DND-41 (cell line): ENCODE data around the gene HTRA1.

Experiments
- ATAC-seq: fragments of 200-7000 bp; cut with Tn5 transposase; 3 replicates; pipeline ENCODE4 v1.9.1; 2021; ENCODE audit warnings: low read depth; ENCODE audit not compliant: insufficient read depth
- DNase-seq: peaks from one replicate; pipeline ENCODE4 v3.0.0-alpha.2; 2020
- H2AFZ ChIP-seq: 2 replicates; pipeline ENCODE4 v1.6.0; 2012; ENCODE audit warnings: low read depth, low read length
- H3K27ac ChIP-seq: 2 replicates; pipeline ENCODE4 v1.5.1; 2012; ENCODE audit warnings: low read length, inconsistent platforms
- H3K27me3 ChIP-seq: fragments of 200-600 bp; sonication (generic); 2 replicates; pipeline ENCODE4 v1.6.0; 2012; ENCODE audit warnings: low read length, mild to moderate bottlenecking, inconsistent platforms; ENCODE audit not compliant: insufficient read depth, poor library complexity
- H3K36me3 ChIP-seq: 2 replicates; pipeline ENCODE4 v1.5.1; 2012; ENCODE audit warnings: low read length, inconsistent platforms; ENCODE audit not compliant: insufficient read depth
- H3K4me1 ChIP-seq: 2 replicates; pipeline ENCODE4 v1.5.1; 2012; ENCODE audit warnings: mild to moderate bottlenecking, low read length; ENCODE audit not compliant: insufficient read depth
- H3K4me2 ChIP-seq: 2 replicates; pipeline ENCODE4 v1.6.0; 2012; ENCODE audit warnings: mild to moderate bottlenecking, moderate library complexity, low read length, inconsistent platforms; ENCODE audit not compliant: insufficient read depth
- H3K4me3 ChIP-seq, 2 experiments: fragments of 200-600 bp in 1 of 2; shearing (Covaris generic) in 1 of 2; 2 replicates each; pipeline ENCODE4 v1.5.1; 2012 to 2016; ENCODE audit warnings: inconsistent platforms in 2 of 2, low read length in 2 of 2, mild to moderate bottlenecking in 2 of 2, low read depth in 1 of 2, moderate library complexity in 1 of 2
- H3K79me2 ChIP-seq: 2 replicates; pipeline ENCODE4 v1.6.0; 2012; ENCODE audit warnings: low read length, inconsistent platforms; ENCODE audit not compliant: insufficient read depth
- H3K9ac ChIP-seq: 2 replicates; pipeline ENCODE4 v1.6.0; 2012; ENCODE audit warnings: low read depth, mild to moderate bottlenecking, inconsistent platforms, low read length, moderate library complexity
- H3K9me3 ChIP-seq: 2 replicates; pipeline ENCODE4 v1.5.1; 2012; ENCODE audit warnings: low read length, moderate library complexity, mild to moderate bottlenecking, inconsistent platforms; ENCODE audit not compliant: insufficient read depth, severe bottlenecking
- H4K20me1 ChIP-seq: 2 replicates; pipeline ENCODE4 v1.6.0; 2012; ENCODE audit warnings: low read length; ENCODE audit not compliant: insufficient read depth
- CTCF ChIP-seq: IDR thresholded peaks from 2 replicates; pipeline ENCODE4 v1.5.1; 2012; ENCODE audit warnings: borderline replicate concordance, low read length, moderate library complexity, mild to moderate bottlenecking; ENCODE audit not compliant: poor library complexity, severe bottlenecking; ENCODE audit errors: extremely low read depth
- EZH2 ChIP-seq: IDR thresholded peaks from 3 replicates; pipeline ENCODE4 v1.6.1; 2012; ENCODE audit warnings: borderline replicate concordance, low read depth, mild to moderate bottlenecking, moderate library complexity, low read length, inconsistent platforms; ENCODE audit not compliant: severe bottlenecking

The HTRA1 gene

DNA sequence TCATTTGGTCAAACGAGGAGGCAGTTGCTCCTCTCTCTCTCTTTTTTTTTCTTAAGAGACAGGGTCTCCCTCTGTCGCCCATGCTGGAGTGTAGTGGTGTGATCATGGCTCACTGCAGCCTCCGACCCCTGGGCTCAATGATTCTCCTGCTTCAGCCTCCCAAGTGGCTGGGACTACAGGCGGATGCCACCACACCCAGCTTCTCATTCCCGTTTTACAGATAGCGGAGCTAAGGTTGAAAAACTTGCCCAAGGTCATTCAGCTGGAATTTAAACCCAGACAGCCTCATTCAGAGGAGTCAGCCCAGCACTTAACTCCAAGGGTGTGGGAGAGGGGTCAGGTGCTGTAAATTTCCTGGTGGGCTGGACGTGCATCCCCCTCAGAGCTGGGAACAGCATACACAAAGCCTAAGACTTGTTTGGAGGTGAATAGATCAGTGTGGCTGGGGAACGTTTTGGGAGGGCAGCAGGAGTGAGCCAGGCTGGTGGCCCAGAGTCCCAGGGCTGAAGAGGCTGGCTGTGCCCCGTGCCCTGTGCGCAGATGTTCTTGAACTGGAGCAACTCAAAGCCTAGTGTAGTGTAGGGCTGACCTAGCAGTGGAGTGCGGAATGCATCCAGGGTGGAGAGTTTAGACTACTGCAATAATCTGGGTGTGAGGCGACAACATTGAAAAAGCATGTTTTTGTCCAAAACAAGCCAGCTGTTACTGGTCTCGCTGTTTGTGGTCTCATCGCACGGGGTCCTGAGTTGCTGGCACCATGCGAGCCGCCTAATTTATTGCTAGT is 2.3 kb downstream of the HTRA1 start:
- Histone ChIP-seq H3K9me3 (no peaks in the 10 kb centered on the region), H4K20me1 (no peaks in the 10 kb centered on the region), H3K4me3 (no peak overlapping the region), H3K27me3 (peaks cover 3% of the 10 kb centered on the region), H3K36me3 (no peaks in the 10 kb centered on the region), H2AFZ (no peak overlapping the region), H3K27ac (no peak overlapping the region), H3K4me2 (no peak overlapping the region), H3K9ac (no peak overlapping the region), H3K4me1 (no peaks in the 10 kb centered on the region), H3K79me2 (no peaks in the 10 kb centered on the region)
- ATAC-seq (no peak), DNase-seq (no peak)
- TF ChIP-seq EZH2 = no peak
- no peak for TF ChIP-seq CTCF

GRCh38 chr10:122464250-122464510 is 2.8 kb downstream of the HTRA1 start:
- Histone ChIP-seq H2AFZ (no peak overlapping the region), H3K27me3 (peaks cover 3% of the 10 kb centered on the region), H3K4me3 (no peak overlapping the region), H4K20me1 (no peaks in the 10 kb centered on the region), H3K9me3 (no peaks in the 10 kb centered on the region), H3K79me2 (no peaks in the 10 kb centered on the region), H3K27ac (no peak overlapping the region), H3K4me1 (no peaks in the 10 kb centered on the region), H3K9ac (no peak overlapping the region), H3K36me3 (no peaks in the 10 kb centered on the region), H3K4me2 (no peak overlapping the region)
- TF ChIP-seq CTCF = no peak
- no peak for TF ChIP-seq EZH2
- ATAC-seq (no peak), DNase-seq (no peak)

DNA sequence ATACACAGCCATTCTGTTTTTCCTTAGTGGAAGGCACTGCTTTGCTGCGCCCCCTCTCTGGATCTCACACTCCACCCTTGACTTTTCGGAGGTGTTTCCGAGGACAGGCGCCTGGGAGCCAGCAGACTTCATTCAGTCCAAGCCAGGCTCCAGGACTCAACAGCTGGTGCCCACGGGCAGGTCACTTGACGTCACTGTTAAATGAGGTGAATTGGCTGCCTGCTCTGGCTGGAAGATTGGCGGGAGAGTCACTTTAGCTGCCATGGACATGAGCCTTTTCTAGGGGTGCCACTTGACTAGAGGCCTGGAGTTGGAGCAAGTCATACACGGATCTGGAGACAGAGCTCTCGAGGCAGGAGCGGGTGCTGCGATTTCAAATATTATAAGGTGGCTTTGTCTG is 3.2 kb downstream of the HTRA1 start:
- no peaks in the 10 kb centered on the region for H3K79me2 ChIP-seq
- no peak overlapping the region for H3K4me2 ChIP-seq
- no peaks in the 10 kb centered on the region for H3K9me3 ChIP-seq
- H3K4me3 ChIP-seq = no peak overlapping the region
- H3K27ac ChIP-seq = no peak overlapping the region
- TF ChIP-seq EZH2 = no peak
- no peak for TF ChIP-seq CTCF
- no peak for ATAC-seq
- H3K9ac ChIP-seq = no peak overlapping the region
- H3K4me1 ChIP-seq = no peaks in the 10 kb centered on the region
- DNase-seq = no peak
- no peak overlapping the region for H2AFZ ChIP-seq
- no peaks in the 10 kb centered on the region for H3K36me3 ChIP-seq
- peaks cover 6% of the 10 kb centered on the region for H3K27me3 ChIP-seq
- no peaks in the 10 kb centered on the region for H4K20me1 ChIP-seq
